ENCODE measurements around the gene MGAT4A. TPM values are rescaled to one million over a fixed set of nuclear protein-coding genes. Genes with fewer than 3 reads are reported as not detected.

MGAT4A gene
- total RNA-seq, 4 donors from 2014 or later: 12.6 to 50.0 (median 16.1) TPM

GRCh38 chr2:98768384-98769113 is 37.6 kb upstream of the MGAT4A start:
- H3K27me3 ChIP-seq: no peaks in the 10 kb centered on the region
- no peak overlapping the region for H3K4me3 ChIP-seq
- H3K27ac ChIP-seq: no peak overlapping the region
- WGBS, 2 donors: 41 to 48% methylated on average over 7 of the region's 7 CpGs
- no peaks in the 10 kb centered on the region for H3K9me3 ChIP-seq
- H3K4me1 ChIP-seq: peaks cover 0 to 9% (median under 1%) of the 10 kb centered on the region in 4 donors
- TF ChIP-seq EP300 (IDR thresholded peaks at IDR 0.05): peak in 1 of 2 donors; percentile 13
- TF ChIP-seq, protein P1, sequence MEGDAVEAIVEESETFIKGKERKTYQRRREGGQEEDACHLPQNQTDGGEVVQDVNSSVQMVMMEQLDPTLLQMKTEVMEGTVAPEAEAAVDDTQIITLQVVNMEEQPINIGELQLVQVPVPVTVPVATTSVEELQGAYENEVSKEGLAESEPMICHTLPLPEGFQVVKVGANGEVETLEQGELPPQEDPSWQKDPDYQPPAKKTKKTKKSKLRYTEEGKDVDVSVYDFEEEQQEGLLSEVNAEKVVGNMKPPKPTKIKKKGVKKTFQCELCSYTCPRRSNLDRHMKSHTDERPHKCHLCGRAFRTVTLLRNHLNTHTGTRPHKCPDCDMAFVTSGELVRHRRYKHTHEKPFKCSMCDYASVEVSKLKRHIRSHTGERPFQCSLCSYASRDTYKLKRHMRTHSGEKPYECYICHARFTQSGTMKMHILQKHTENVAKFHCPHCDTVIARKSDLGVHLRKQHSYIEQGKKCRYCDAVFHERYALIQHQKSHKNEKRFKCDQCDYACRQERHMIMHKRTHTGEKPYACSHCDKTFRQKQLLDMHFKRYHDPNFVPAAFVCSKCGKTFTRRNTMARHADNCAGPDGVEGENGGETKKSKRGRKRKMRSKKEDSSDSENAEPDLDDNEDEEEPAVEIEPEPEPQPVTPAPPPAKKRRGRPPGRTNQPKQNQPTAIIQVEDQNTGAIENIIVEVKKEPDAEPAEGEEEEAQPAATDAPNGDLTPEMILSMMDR (IDR thresholded peaks at IDR 0.05): no peak
- no peak for DNase-seq (ENCODE audit: low spot score in 2 of 2)
- H3K36me3 ChIP-seq: no peaks in the 10 kb centered on the region

DNA sequence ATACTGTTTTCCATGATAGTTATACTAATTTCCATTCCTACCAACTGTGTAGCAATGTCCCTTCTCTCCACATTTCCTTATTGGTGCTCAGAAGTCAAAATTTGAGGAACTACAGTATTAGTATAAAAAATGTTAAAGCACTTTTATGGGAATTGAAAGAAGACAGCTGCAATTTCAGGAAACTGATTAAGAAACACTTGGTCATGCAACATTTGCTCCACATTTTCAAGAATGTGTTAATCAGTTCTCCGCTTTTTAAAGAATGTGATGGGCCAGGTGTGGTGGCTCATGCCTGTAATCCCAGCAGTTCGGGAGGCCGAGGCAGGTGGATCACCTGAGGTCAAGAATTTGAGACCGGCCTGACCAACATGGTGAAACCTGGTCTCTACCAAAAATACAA is 33.6 kb upstream of the MGAT4A start:
- no peak overlapping the region for H3K27ac ChIP-seq
- TF ChIP-seq POLR2A (IDR thresholded peaks at IDR 0.05) (no peak), EP300 (IDR thresholded peaks at IDR 0.05) (peak; percentile 26 to 66)
- TF ChIP-seq, protein P1 (IDR thresholded peaks at IDR 0.05): no peak
- H3K4me3 ChIP-seq: no peak overlapping the region
- H3K4me1 ChIP-seq: peaks cover 0 to 19% (median 10%) of the 10 kb centered on the region in 4 donors
- no peak for DNase-seq (ENCODE audit: low spot score in 2 of 2)
- H3K36me3 ChIP-seq: no peaks in the 10 kb centered on the region
- H3K9me3 ChIP-seq: no peaks in the 10 kb centered on the region
- 81 to 94% methylated on average over 4 of the region's 4 CpGs for WGBS, 2 donors
- H3K27me3 ChIP-seq: no peaks in the 10 kb centered on the region

- WGBS, 2 donors: 68 to 69% methylated on average over 6 of the region's 6 CpGs
- TF ChIP-seq EP300 (IDR thresholded peaks at IDR 0.05): no peak
- TF ChIP-seq POLR2A (IDR thresholded peaks at IDR 0.05): no peak
- DNase-seq (ENCODE audit: low spot score in 2 of 2): no peak
These were observed 32.4 kb upstream of the MGAT4A start for GRCh38 chr2:98763209-98763951.

DNA sequence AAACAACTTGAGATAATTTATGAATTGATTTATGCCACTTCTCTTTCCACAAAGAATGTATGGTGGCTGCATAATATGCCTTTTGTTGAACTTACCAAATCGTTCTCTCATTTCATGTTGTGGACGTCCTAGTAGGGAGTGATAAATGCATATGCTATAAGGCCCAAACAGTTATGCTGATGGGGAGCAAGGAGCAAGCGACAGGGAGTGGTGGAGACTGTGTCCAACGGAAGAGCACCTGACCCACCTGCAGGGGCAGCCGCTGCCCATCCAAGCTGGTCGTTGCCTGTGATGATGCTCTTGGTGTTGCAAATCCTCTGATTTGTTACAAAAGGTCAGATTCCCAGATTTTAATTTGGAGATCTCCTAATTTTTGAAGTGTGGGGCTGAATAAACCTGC is 31.0 kb upstream of the MGAT4A start:
- WGBS, 2 donors: 67 to 73% methylated on average over 6 of the region's 6 CpGs

More at GRCh38 chr2:98763209-98763951, 32.4 kb upstream of the MGAT4A start:
- Histone ChIP-seq H3K27ac (no peak overlapping the region), H3K4me3 (no peak overlapping the region), H3K9me3 (no peaks in the 10 kb centered on the region), H3K36me3 (no peaks in the 10 kb centered on the region), H3K27me3 (no peaks in the 10 kb centered on the region), H3K4me1 (peaks cover 0 to 16% (median 12%) of the 10 kb centered on the region in 4 donors)

GRCh38 chr2:98761267-98761781 is 30.4 kb upstream of the MGAT4A start:
- Histone ChIP-seq H3K4me1 (peaks cover 0 to 26% (median 19%) of the 10 kb centered on the region in 4 donors), H3K27ac (peak overlapping the region in 2 of 4 donors; percentile 29 to 63), H3K36me3 (no peaks in the 10 kb centered on the region), H3K27me3 (no peaks in the 10 kb centered on the region), H3K4me3 (no peak overlapping the region), H3K9me3 (no peaks in the 10 kb centered on the region)
- peak; percentile 56 to 61 for TF ChIP-seq EP300 (IDR thresholded peaks at IDR 0.05)
- TF ChIP-seq, protein P1 (IDR thresholded peaks at IDR 0.05): no peak
- WGBS, 2 donors: 39 to 51% methylated on average over 9 of the region's 9 CpGs
- no peak for DNase-seq (ENCODE audit: low spot score in 2 of 2)

More for the DNA sequence above, 31.0 kb upstream of the MGAT4A start:
- TF ChIP-seq EP300 (IDR thresholded peaks at IDR 0.05): no peak
- TF ChIP-seq, protein P1 (IDR thresholded peaks at IDR 0.05): no peak
- H3K4me1 ChIP-seq: peaks cover 0 to 26% (median 19%) of the 10 kb centered on the region in 4 donors
- no peak for DNase-seq (ENCODE audit: low spot score in 2 of 2)
- H3K36me3 ChIP-seq: no peaks in the 10 kb centered on the region
- peak overlapping the region in 2 of 4 donors; percentile 29 to 63 for H3K27ac ChIP-seq
- no peaks in the 10 kb centered on the region for H3K9me3 ChIP-seq
- H3K4me3 ChIP-seq: no peak overlapping the region
- H3K27me3 ChIP-seq: no peaks in the 10 kb centered on the region
